ENCODE data around the gene KIF5A. TPM values are rescaled to one million over a fixed set of nuclear protein-coding genes. Genes with fewer than 3 reads are reported as not detected.

Gene KIF5A
- total RNA-seq, 1 donor from 2014 or later: 0.46 TPM

GRCh38 chr12:57539134-57539768 is 10.6 kb upstream of the KIF5A start:
- peaks cover 5% of the 10 kb centered on the region for H3K27me3 Mint-ChIP-seq (ENCODE audit: unreplicated experiment)
- H3K27ac Mint-ChIP-seq (ENCODE audit: unreplicated experiment): peak overlapping the region; percentile 30
- no peak for TF ChIP-seq CTCF (IDR thresholded peaks at IDR 0.05; ENCODE audit: unreplicated experiment)
- no peak overlapping the region for H3K4me3 Mint-ChIP-seq (ENCODE audit: unreplicated experiment)
- no peak for DNase-seq (ENCODE audit: low spot score)
- no peaks in the 10 kb centered on the region for H3K9me3 Mint-ChIP-seq (ENCODE audit: unreplicated experiment)
- peaks cover 15% of the 10 kb centered on the region for H3K4me1 Mint-ChIP-seq (ENCODE audit: unreplicated experiment)
- peaks cover 37% of the 10 kb centered on the region for H3K36me3 Mint-ChIP-seq (ENCODE audit: low read depth, unreplicated experiment)

GRCh38 chr12:57541001-57541400 is 8.8 kb upstream of the KIF5A start:
- no peak for DNase-seq (ENCODE audit: low spot score)
- TF ChIP-seq CTCF (IDR thresholded peaks at IDR 0.05; ENCODE audit: unreplicated experiment): no peak
- Mint-ChIP-seq H3K9me3 (ENCODE audit: unreplicated experiment) (no peaks in the 10 kb centered on the region), H3K27me3 (ENCODE audit: unreplicated experiment) (peaks cover 2% of the 10 kb centered on the region), H3K36me3 (ENCODE audit: low read depth, unreplicated experiment) (peaks cover 26% of the 10 kb centered on the region), H3K27ac (ENCODE audit: unreplicated experiment) (no peak overlapping the region), H3K4me3 (ENCODE audit: unreplicated experiment) (no peak overlapping the region), H3K4me1 (ENCODE audit: unreplicated experiment) (peaks cover 22% of the 10 kb centered on the region)

- peaks cover 28% of the 10 kb centered on the region for H3K4me1 Mint-ChIP-seq (ENCODE audit: unreplicated experiment)
- H3K9me3 Mint-ChIP-seq (ENCODE audit: unreplicated experiment): no peaks in the 10 kb centered on the region
- no peak overlapping the region for H3K4me3 Mint-ChIP-seq (ENCODE audit: unreplicated experiment)
- peaks cover 3% of the 10 kb centered on the region for H3K27me3 Mint-ChIP-seq (ENCODE audit: unreplicated experiment)
- H3K27ac Mint-ChIP-seq (ENCODE audit: unreplicated experiment): no peak overlapping the region
- H3K36me3 Mint-ChIP-seq (ENCODE audit: low read depth, unreplicated experiment): peaks cover 26% of the 10 kb centered on the region
- DNase-seq (ENCODE audit: low spot score): no peak
- no peak for TF ChIP-seq CTCF (IDR thresholded peaks at IDR 0.05; ENCODE audit: unreplicated experiment)
These were observed 8.1 kb upstream of the KIF5A start for GRCh38 chr12:57541717-57542116.

GRCh38 chr12:57543581-57543980 is 6.3 kb upstream of the KIF5A start:
- peaks cover 11% of the 10 kb centered on the region for H3K36me3 Mint-ChIP-seq (ENCODE audit: low read depth, unreplicated experiment)
- H3K4me3 Mint-ChIP-seq (ENCODE audit: unreplicated experiment): no peak overlapping the region
- peaks cover 23% of the 10 kb centered on the region for H3K4me1 Mint-ChIP-seq (ENCODE audit: unreplicated experiment)
- no peaks in the 10 kb centered on the region for H3K9me3 Mint-ChIP-seq (ENCODE audit: unreplicated experiment)
- H3K27ac Mint-ChIP-seq (ENCODE audit: unreplicated experiment): peak overlapping the region; percentile 9
- no peak for DNase-seq (ENCODE audit: low spot score)
- no peak for TF ChIP-seq CTCF (IDR thresholded peaks at IDR 0.05; ENCODE audit: unreplicated experiment)
- peaks cover 3% of the 10 kb centered on the region for H3K27me3 Mint-ChIP-seq (ENCODE audit: unreplicated experiment)

GRCh38 chr12:57545809-57546437 is 3.9 kb upstream of the KIF5A start:
- Mint-ChIP-seq H3K4me1 (ENCODE audit: unreplicated experiment) (peaks cover 26% of the 10 kb centered on the region), H3K9me3 (ENCODE audit: unreplicated experiment) (no peaks in the 10 kb centered on the region), H3K27me3 (ENCODE audit: unreplicated experiment) (peaks cover 10% of the 10 kb centered on the region), H3K4me3 (ENCODE audit: unreplicated experiment) (peak overlapping the region; percentile 100), H3K27ac (ENCODE audit: unreplicated experiment) (peak overlapping the region; percentile 97), H3K36me3 (ENCODE audit: low read depth, unreplicated experiment) (peaks cover 3% of the 10 kb centered on the region)
- DNase-seq (ENCODE audit: low spot score): no peak
- TF ChIP-seq CTCF (IDR thresholded peaks at IDR 0.05; ENCODE audit: unreplicated experiment): no peak
